Thoracic aorta (tissue), 2 donors: ENCODE data around the gene NR2E3. TPM values are rescaled to one million over a fixed set of nuclear protein-coding genes. Genes with fewer than 3 reads are reported as not detected.

ENCODE experiments used
- ATAC-seq: fragments of 150-250 bp; one replicate; pipeline ENCODE4 v1.8.0; 2017; ENCODE audit warnings: low read depth; ENCODE audit not compliant: insufficient number of reproducible peaks, low FRiP score
- DNase-seq: peaks from one replicate; pipeline ENCODE4 v3.0.0-alpha.2; 2020; ENCODE audit warnings: low spot score
- H3K27ac ChIP-seq, 2 donors: fragments of 200-600 bp; sonication (generic); 1 replicate in 1 of 2; 2 replicates in 1 of 2; pipeline ENCODE4 v1.5.1; 2016; ENCODE audit warnings: mild to moderate bottlenecking in 2 of 2, moderate library complexity in 2 of 2
- H3K27me3 ChIP-seq: fragments of 200-600 bp; sonication (generic); replicated peaks from 2 replicates; pipeline ENCODE4 v1.6.0; 2016; ENCODE audit warnings: mild to moderate bottlenecking; ENCODE audit not compliant: insufficient read depth
- H3K36me3 ChIP-seq: fragments of 200-600 bp; sonication (generic); one replicate; pipeline ENCODE4 v1.5.1; 2016
- H3K4me1 ChIP-seq, 2 donors: fragments of 200-600 bp; sonication (generic); 1 replicate in 1 of 2; 2 replicates in 1 of 2; pipeline versions ENCODE4 v1.5.1 to v1.6.0; 2016; ENCODE audit warnings: low read depth in 2 of 2, mild to moderate bottlenecking in 1 of 2; ENCODE audit not compliant: control insufficient read depth in 1 of 2
- H3K4me3 ChIP-seq: fragments of 200-600 bp; sonication (generic); 2 replicates; pipeline ENCODE4 v1.5.1; 2016; ENCODE audit warnings: mild to moderate bottlenecking
- H3K9me3 ChIP-seq: fragments of 200-600 bp; sonication (generic); 2 replicates; pipeline ENCODE4 v1.5.1; 2016
- total RNA-seq, 2 donors: library from RNA; depleted of rRNA; stranded (reverse); fragments of >200 nt; gene quantifications; one replicate each; pipeline versions ENCODE4 v1.1.0 to v1.2.3, GENCODE V29; 2016
- TF ChIP-seq, protein P1 (sequence below): fragments of 200-600 bp; sonication (generic); IDR thresholded peaks from one replicate; pipeline ENCODE4 v1.5.1; 2019; ENCODE audit warnings: antibody characterized with exemption

The NR2E3 gene
- total RNA-seq, 2 donors from 2014 or later = 0.27 to 0.92 TPM

GRCh38 chr15:71807691-71808091, 2.7 kb upstream of the NR2E3 start:
- Histone ChIP-seq H3K4me1 (peaks cover 0 to 23% of the 10 kb centered on the region in 2 donors), H3K9me3 (no peaks in the 10 kb centered on the region), H3K27me3 (no peaks in the 10 kb centered on the region), H3K4me3 (no peak overlapping the region), H3K27ac (no peak overlapping the region), H3K36me3 (no peaks in the 10 kb centered on the region)
- ATAC-seq (no peak), DNase-seq (no peak)
- TF ChIP-seq, protein P1, sequence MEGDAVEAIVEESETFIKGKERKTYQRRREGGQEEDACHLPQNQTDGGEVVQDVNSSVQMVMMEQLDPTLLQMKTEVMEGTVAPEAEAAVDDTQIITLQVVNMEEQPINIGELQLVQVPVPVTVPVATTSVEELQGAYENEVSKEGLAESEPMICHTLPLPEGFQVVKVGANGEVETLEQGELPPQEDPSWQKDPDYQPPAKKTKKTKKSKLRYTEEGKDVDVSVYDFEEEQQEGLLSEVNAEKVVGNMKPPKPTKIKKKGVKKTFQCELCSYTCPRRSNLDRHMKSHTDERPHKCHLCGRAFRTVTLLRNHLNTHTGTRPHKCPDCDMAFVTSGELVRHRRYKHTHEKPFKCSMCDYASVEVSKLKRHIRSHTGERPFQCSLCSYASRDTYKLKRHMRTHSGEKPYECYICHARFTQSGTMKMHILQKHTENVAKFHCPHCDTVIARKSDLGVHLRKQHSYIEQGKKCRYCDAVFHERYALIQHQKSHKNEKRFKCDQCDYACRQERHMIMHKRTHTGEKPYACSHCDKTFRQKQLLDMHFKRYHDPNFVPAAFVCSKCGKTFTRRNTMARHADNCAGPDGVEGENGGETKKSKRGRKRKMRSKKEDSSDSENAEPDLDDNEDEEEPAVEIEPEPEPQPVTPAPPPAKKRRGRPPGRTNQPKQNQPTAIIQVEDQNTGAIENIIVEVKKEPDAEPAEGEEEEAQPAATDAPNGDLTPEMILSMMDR = no peak

GRCh38 chr15:71808311-71809020, 1.9 kb upstream of the NR2E3 start:
- Histone ChIP-seq H3K4me1 (peaks cover 0 to 23% of the 10 kb centered on the region in 2 donors), H3K9me3 (no peaks in the 10 kb centered on the region), H3K27ac (no peak overlapping the region), H3K27me3 (no peaks in the 10 kb centered on the region), H3K36me3 (no peaks in the 10 kb centered on the region), H3K4me3 (no peak overlapping the region)
- DNase-seq (no peak), ATAC-seq (no peak)
- TF ChIP-seq, protein P1 = no peak

GRCh38 chr15:71809346-71809745, 1.0 kb upstream of the NR2E3 start:
- Histone ChIP-seq H3K4me3 (no peak overlapping the region), H3K36me3 (no peaks in the 10 kb centered on the region)

DNA sequence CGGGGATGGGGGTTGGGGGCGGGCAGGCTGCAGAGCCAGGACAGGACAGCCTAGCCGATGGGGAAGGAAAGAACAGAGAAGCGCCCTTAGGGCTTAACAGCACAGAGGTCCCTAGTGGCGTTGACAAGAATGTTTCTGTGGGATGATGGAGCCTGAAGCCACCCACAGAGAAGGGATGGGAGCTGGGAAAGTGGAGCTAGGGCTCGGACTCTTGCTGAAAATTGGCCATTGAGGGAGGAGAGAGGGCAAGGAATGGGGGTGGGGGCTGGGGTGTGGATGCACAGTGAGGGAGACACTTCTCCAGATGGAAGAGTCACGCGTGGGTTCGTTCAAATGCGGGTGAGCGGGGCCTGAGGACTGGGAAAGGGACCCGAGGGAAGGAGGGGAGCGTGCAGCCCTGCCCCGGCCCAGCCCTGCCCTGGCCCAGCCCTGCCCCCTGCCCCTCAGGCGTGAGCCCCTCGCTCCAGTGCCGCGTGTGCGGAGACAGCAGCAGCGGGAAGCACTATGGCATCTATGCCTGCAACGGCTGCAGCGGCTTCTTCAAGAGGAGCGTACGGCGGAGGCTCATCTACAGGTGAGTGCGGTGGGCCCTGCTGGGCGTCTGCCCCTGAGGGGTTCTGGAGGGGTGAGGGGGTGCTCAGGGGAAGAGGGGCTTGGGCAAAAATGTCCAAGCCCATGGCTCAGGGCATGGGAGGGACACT, 832 bp downstream of the NR2E3 start:
- Histone ChIP-seq H3K36me3 (no peaks in the 10 kb centered on the region), H3K27me3 (no peaks in the 10 kb centered on the region), H3K4me1 (peaks cover 0 to 20% of the 10 kb centered on the region in 2 donors), H3K9me3 (no peaks in the 10 kb centered on the region), H3K27ac (no peak overlapping the region), H3K4me3 (no peak overlapping the region)
- DNase-seq (no peak), ATAC-seq (no peak)
- TF ChIP-seq, protein P1 = no peak

More at GRCh38 chr15:71809346-71809745, 1.0 kb upstream of the NR2E3 start:
- Histone ChIP-seq H3K27ac (no peak overlapping the region), H3K9me3 (no peaks in the 10 kb centered on the region), H3K27me3 (no peaks in the 10 kb centered on the region), H3K4me1 (peaks cover 0 to 23% of the 10 kb centered on the region in 2 donors)
- no peak for ATAC-seq
- DNase-seq = no peak
- TF ChIP-seq, protein P1 = no peak
